Measurements from ENCODE around the gene BTG1.
"Not testable (repeated sequence)": the region's sequence is repeated elsewhere in the genome, so short reads cannot be mapped to it uniquely, and the experiment has no call there.

BTG1 gene

DNA sequence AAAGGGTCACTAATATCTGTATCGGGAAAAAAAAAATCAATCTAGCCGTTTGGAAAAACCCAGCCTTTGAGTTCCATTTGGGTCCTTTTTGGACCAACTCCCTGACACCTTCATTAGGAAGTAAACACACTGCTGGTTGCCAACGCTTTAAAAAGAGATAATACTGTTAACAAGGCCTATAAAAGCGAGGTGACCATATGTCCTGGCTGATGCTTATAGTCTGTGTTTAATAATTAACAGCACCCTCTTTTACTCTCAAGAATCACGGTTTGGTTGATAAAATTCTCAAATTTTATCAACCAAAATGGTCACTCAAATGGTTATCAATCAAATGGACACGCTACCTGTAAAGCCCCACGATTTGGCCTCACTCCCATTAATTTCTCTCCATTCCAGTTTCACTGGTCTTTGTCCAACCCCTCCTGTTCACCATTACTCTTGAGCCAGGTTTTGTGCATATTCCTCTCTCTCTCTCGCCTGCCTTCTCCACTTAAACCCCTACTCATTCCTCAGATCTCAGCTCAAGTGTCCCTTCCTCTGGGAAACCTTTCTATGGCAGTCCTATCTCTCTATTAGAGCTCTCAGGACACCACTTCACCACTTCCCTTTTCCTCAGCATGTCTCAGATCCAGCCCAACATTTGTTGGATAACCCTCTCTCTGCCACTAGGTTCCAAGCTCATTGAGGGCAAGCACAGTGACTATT is 9.5 kb downstream of the BTG1 start:
- no peak for DNase-seq
- in situ Hi-C loops (cut with MboI; ENCODE audit: low pct_unique_long_range_greater_than_20kb, low sequenced_read_pairs): no loop called here

DNA sequence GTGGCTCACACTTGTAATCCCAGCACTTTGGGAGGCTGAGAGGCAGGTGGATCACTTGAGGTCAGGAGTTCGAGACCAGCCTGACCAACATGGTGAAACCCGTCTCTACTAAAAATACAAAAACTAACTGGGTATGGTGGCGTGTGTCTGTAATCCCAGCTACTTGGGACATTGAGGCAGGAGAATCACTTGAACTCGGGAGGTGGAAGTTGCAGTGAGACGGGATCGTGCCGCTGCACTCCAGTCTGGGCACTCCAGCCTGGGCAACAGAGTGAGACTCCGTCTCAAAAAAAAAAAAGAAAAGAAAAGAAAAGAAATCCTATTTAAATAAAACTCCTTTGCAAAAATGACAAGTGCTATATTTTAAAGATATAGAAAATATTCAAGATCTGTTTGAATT is 10.1 kb downstream of the BTG1 start:
- in situ Hi-C loops (cut with MboI; ENCODE audit: low pct_unique_long_range_greater_than_20kb, low sequenced_read_pairs); DNase-seq: not testable (repeated sequence)

DNA sequence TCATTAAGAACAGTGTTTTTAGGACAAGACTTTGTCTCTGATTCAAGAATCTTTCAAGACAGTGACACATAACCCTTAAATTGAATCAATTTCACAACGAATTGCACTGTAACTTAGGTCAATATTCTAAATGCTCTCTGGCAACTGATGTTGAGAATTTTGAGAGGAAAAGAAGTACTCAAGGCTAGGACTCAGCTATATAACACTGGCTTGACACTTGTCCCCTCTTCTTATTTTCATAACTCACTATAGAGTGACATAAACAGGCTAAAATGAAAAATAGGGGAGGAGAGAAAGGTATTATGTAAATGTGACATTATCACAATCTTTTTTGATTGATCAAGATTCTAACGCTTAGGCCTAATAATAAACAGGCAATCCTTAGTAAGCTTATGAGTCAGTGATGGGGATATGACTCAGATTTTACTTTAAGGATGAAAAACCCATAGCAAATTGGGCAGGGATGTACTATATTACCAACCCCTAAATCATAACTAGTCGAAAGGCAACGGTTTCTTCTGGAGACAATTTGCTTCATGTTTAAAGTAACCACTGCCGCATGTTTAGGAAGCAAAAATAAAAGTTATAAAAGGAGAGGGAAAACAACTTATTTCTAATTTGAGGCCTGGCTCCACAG is 10.9 kb downstream of the BTG1 start:
- no peak for DNase-seq
- in situ Hi-C loops (cut with MboI; ENCODE audit: low pct_unique_long_range_greater_than_20kb, low sequenced_read_pairs): no loop called here

DNA sequence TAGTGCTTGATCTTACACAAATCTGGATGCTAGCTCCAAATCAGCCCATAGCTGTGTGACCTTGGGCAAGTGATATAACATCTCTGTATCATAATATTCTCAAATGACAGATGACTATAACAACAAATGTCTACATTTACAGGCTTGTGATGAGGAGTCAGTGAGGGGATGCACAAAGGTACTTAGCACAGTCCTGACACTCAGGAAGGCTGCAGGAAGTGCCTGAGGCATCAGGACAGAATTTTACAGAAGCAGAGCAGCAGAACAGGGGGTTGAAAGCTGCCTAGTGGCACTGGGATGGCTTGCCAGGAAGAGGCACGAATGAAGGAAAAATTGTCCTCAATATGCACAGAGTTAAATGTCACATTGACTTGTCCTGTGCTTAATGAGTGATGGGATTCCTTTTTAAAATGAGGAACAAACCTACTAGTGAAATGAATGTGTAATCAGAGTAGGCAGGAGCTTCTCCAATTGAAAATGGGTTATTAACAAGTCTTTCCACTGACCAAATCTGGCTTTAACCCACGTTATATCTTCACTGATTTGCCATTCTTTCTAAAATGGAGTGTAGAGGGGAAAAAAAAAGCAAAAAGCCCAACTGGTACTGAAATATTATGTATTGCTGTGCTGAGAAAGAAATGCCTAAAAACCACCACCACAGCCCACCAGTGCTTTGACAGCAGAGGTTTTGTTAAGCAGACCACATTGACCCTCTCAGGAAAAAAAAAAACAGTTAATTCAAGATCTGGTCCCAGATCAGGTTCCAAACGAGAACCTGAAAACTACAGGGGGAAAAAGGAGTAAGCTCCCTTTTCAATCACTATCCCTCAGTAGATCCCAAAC is 11.6 kb downstream of the BTG1 start:
- in situ Hi-C loops (cut with MboI; ENCODE audit: low pct_unique_long_range_greater_than_20kb, low sequenced_read_pairs): no loop called here
- no peak for DNase-seq

DNA sequence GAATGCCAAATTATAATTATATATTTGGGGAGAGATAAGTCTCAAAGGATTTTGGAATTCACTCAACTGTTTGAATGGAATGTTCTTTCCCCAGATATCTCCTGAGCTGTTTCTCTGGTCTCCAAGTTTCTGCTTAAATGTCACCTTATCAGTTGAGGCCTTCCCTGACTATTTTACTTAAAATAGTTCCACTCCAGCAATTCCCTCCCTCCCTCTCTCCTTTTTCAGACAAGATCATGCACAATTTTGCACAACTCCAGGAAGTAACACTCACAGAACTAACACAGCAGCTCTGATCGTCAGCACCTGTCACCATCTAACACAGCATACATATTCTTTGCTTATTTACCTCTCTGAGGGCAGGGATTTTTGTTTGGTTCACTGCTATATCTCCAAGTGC is 12.5 kb downstream of the BTG1 start:
- no peak for DNase-seq
- in situ Hi-C loops (cut with MboI; ENCODE audit: low pct_unique_long_range_greater_than_20kb, low sequenced_read_pairs): no loop called here

DNA sequence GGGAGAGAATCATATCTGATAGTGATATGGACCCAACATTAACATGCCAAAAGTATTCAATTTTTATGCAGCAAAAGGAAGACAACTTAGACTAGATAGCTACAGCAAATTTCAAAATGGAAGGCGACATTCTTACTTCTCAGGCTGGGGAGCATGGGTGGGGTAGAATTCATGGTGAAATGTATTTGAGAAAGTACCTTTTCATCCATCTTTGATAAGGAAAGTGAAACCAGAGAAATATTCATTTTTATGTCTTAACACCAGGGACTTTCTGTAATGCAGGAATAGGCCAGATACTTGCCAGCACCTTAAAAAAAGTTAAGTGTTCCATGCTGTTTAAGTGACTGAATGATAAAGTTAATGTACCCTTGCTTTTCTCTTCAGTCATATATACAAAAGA is 13.4 kb downstream of the BTG1 start:
- in situ Hi-C loops (cut with MboI; ENCODE audit: low pct_unique_long_range_greater_than_20kb, low sequenced_read_pairs): no loop called here

DNA sequence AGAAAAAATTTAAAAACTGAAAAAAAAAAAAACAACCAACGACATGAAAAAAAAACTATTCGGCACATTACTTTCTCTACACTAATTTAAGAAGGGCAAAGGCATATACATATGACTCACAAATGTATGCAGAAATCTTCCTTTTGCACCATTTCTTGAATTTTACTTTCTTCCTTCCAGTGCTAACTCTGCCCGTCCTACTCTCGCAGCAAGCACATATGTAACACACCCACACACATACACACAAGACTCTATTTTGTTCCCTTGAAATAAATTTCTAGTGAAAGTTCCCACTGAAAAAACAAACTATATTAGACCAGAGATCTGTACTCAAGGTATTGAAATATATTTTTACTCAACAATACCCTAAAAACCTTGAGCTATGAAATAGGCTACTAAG is 14.6 kb downstream of the BTG1 start:
- in situ Hi-C loops (cut with MboI; ENCODE audit: low pct_unique_long_range_greater_than_20kb, low sequenced_read_pairs): no loop called here
- no peak for DNase-seq

More for the DNA sequence above, 13.4 kb downstream of the BTG1 start:
- no peak for DNase-seq

DNA sequence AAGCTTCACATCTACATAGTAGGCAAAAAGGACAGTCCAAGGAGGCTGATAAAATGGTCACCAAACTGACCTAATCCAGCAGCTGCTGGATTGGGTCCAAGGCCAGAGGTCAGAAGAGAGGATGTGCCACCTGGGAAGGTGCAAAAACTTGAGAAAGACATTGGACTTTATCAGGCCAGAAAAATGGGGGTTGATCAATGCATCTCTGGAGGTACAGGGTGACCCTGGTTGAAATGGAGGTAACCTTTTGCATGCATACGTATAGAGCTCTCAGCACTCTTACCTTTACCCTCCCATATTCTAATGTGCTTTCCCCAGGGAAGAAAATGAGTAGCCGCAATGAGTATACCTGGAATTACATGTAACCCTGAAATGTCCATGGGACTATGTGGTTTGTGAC is 16.0 kb downstream of the BTG1 start:
- DNase-seq: no peak
- in situ Hi-C loops (cut with MboI; ENCODE audit: low pct_unique_long_range_greater_than_20kb, low sequenced_read_pairs): no loop called here

DNA sequence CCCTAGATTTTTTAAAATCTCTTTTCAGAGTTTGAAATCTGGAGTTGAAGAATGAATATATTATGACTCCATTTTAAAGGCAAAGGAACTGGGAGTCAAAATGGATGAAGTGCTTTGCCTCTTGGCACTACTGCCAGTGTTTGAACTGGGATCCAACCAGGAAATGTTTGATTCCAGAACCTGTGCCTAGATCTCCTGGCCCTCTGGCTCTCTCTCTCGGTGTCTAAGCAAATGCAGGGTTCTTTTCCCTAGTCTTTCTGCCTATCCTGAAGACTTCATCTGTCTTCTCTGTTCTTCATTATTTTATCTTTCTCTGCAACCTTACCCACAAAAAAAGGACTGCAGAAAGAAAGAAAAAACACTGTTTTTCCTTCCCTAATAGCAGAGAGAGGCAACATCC is 17.0 kb downstream of the BTG1 start:
- no peak for DNase-seq
- in situ Hi-C loops (cut with MboI; ENCODE audit: low pct_unique_long_range_greater_than_20kb, low sequenced_read_pairs): no loop called here

DNA sequence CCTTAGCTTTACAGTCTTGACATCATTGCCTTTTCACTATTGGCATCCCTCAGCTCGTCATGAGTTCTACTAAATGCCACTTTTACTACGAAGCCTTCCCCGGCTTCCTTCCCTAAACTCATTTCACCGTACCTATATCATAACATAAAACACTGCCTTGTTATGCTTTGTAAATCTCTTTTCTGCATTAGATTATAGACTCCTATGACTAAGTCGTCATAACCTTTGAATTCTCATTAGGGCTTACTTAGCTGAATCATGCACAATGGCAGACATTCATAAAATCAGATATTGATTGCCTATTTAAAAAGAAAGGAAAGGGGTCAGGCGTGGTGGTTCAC is 21.0 kb downstream of the BTG1 start:
- in situ Hi-C loops (cut with MboI; ENCODE audit: low pct_unique_long_range_greater_than_20kb, low sequenced_read_pairs): no loop called here
- no peak for DNase-seq

DNA sequence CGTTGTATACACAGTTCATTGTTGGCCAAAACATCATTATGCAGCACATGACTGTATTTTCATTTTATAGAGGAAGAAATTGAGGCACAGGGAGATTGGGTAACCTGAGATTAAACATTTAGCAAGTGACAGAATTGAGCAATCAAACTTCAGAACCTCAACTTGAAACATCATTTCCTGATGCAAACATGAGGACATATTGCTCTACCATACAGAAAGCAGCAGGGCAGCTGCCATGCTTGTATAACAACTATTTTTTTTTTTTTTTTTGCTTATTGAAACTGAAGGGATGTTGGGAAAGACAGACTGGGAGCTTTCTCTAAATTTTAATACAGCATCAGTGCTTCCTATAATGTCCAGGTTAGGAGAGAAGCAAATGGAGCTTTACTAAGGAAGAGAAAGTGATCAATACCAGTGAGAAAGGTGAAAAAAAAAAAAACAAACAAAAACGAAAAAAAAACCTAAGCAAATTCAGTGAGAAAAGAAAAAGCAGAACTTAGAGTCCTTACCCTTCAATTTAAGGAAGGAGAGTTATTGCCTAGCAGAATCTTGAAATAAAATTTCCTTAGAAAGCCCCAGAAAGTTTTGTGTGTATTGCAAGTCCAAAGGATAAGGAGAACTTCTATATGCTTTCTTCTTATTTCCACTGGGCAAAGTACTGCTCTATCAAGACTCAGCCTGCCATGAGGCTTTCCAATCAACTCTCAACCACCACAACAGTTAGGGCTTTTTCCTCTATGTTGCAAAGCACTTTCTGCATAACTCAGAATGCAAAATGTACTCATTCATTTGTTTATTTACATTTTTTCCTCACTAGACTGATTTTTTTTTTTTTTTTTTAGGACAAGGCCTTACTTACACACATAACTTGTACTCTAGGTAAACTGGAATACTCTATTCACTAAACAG is 21.6 kb downstream of the BTG1 start:
- in situ Hi-C loops (cut with MboI; ENCODE audit: low pct_unique_long_range_greater_than_20kb, low sequenced_read_pairs): no loop called here
- no peak for DNase-seq

DNA sequence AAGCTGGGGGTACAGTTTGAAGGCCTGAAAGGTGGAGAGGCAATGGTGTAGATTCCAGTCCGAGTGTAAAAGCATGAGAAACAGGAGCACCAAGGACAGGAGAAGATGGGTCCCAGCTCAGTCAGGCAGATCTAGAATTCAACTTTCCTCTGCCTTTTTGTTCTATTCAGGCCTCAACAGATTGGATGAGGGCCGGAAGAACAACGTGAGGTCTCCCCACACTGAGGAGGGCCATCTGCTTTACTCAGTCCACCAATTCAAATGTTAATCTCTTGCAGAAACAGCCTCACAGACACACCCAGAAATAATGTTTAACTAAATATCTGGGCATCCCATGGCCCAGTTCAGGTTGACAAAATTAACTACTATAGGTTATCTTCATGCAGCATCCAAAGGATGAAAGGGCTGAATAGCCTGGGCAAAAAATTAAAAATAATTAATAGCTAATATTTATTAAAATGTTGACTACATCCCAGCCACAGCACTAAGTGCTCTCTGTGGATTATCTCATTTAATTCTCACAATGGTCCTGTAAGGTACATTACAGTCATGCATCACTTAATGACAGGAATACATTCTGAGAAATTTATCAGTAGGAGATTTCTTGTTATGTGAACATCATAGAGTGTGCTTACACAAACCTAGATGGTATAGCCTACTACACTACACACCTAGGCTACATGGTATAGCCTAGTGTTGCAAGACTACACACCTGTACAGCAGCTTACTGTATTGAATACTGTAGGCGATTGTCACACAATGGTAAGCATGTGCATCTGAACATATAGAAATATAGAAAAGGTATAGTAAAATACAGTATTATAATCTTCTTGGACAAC is 22.5 kb downstream of the BTG1 start:
- in situ Hi-C loops (cut with MboI; ENCODE audit: low pct_unique_long_range_greater_than_20kb, low sequenced_read_pairs): no loop called here
- DNase-seq: no peak

DNA sequence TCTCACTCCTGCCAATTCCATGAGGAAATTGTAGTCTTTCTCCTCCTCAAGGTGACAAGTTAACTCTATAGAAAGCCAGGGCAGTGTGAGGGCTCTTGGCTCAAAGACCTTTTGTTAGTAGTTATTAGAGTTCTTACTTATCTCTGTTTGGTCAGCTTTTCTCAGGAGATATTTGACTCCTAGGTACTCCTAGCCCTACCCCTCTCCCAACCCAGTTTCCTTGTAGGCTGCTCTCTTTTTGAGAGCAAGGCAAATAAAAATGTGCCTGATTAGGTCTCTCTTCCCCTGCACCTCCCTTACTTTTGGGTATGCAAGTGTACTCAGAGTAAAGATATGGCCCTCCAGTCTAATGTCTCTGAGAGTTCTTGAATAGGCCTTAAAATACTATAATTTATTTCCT is 23.8 kb downstream of the BTG1 start:
- no peak for DNase-seq
- in situ Hi-C loops (cut with MboI; ENCODE audit: low pct_unique_long_range_greater_than_20kb, low sequenced_read_pairs): no loop called here

DNA sequence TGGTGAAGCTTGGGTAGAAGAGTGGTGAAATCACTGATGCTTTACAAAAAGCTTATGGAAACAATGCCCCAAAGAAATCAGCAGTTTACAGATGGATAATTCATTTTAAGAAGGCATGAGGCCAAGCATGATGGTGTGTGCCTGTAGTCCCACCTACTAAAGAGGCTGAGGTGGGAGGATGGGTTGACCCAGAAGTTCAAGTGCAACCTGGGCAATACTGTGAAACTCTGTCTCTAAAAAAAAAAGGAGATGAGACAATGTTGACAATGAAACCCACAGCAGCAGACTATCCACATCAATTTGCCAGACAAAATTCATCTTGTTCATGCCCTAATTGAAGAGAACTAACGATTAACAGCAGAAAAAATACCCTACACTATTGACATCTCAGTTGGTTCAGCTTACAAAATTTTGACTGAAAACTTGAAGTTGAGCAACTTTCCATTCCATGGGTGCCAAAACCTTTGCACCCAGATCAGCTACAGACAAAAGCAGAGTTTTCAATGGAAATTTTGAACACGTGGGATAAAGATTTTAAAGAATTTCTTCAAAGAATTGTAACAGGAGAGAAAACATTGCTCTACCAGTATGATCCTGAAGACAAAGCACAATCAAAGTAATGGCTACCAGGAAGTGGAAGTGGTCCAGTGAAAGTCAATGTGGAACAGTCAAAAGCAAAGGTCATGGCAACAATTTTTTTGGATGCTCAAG is 26.7 kb downstream of the BTG1 start:
- in situ Hi-C loops (cut with MboI; ENCODE audit: low pct_unique_long_range_greater_than_20kb, low sequenced_read_pairs): no loop called here
- no peak for DNase-seq

DNA sequence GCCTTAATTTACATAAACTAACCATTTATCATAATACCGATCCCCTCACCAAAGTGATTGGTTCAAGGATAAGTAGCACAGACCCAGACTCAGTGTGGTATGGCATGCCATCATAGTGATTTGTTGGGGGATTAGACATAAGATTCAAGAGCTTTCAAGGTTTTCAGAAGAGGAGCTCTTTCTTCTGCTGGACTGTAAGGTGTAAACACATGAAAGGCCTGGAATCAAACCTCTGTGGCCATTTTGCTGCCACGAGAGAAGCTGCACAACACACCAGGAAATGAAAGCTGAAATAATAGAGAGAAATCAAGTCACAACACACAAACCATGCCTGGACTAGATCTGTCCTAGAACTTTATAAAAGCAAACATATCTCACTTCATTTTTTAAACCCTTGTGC is 30.8 kb downstream of the BTG1 start:
- DNase-seq: no peak
- in situ Hi-C loops (cut with MboI; ENCODE audit: low pct_unique_long_range_greater_than_20kb, low sequenced_read_pairs): no loop called here

DNA sequence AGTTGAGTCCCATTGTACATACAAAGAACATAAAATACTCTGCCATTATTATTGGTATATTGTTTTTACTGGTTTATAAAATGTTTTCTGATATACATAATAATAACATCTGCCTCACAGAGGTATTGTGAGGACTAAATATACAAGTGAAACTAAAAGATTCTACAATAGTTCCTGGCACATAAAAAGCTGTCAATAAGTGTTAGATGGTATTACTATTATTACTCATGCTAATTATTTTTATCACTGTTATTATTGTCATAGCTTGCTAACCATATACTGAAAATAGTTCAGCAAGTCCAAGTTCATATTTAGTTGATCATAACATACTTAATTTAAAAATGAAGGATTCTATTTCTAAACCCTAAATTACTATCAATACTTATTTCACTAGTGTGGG is 34.4 kb downstream of the BTG1 start:
- in situ Hi-C loops (cut with MboI; ENCODE audit: low pct_unique_long_range_greater_than_20kb, low sequenced_read_pairs): no loop called here
- DNase-seq: no peak

DNA sequence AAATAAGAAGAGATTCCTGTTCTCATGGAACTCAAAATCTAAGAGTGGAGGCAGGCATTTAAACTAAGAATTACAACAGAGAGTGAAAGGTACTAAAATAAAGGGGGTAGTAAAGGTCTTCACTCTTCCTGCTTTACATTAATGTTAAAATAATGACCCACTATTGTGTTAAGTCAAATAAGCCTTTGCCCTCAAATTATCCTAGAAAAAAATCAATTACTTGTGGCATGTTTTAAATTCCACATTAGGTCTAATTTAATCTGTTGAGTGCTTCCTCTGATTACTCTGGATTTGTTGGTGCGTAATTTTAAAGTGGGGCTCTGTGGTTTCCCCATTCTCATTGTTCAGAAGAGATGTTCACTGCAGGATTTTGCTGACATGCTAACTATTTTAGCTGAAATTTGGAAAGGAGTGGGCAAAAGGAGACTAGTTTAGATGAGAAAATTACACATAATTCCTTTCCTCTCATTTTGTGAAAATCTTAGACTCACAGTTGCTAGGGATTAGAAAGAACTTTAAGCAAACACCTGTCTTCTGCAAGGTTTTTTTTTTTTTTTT is 35.5 kb downstream of the BTG1 start:
- DNase-seq: no peak
- in situ Hi-C loops (cut with MboI; ENCODE audit: low pct_unique_long_range_greater_than_20kb, low sequenced_read_pairs): no loop called here

DNA sequence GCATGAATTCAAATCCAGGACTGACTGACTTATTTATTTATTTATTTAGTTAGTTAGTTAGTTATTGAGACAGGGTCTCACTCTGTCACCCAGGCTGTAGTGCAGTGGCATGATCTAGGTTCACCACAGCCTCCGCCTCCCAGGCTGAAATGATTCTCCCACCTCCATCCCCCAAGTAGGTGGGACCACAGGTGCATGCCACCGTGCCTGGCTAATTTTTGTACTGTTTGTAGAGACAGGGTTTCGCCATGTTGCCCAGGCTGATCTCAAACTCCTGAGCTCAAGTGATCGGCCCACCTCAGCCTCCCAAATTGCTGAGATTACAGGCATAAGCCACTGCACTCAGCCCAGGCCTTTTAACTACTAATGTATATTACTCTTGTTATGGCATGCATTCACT is 36.0 kb downstream of the BTG1 start:
- in situ Hi-C loops (cut with MboI; ENCODE audit: low pct_unique_long_range_greater_than_20kb, low sequenced_read_pairs): no loop called here
- no peak for DNase-seq

Measured in KBM-7 (cell line).